Neural cell (in vitro differentiated cells): ENCODE measurements around the gene PPP1R10. TPM values are rescaled to one million over a fixed set of nuclear protein-coding genes. Genes with fewer than 3 reads are reported as not detected.

Source experiments
- H2AFZ ChIP-seq: fragments of 200-600, 300-800 bp; sonication (generic), shearing (Covaris generic); 2 replicates; pipeline ENCODE4 v1.6.0; 2014; ENCODE audit warnings: low read depth, mild to moderate bottlenecking, antibody characterized with exemption, low read length, moderate library complexity
- H3F3A ChIP-seq: fragments of 200-600 bp; shearing (Covaris generic); 2 replicates; pipeline ENCODE4 v1.6.1; 2016; ENCODE audit warnings: mild to moderate bottlenecking, moderate library complexity, mixed read lengths, antibody characterized with exemption, low read length; ENCODE audit not compliant: insufficient read depth, poor library complexity, severe bottlenecking
- H3K27ac ChIP-seq: fragments of 200-600, 300-800 bp; sonication (generic), shearing (Covaris generic); 2 replicates; pipeline ENCODE4 v1.5.1; 2014; ENCODE audit warnings: mild to moderate bottlenecking, low read length, moderate library complexity
- H3K27me3 ChIP-seq: fragments of 300-800, 200-600 bp; sonication (generic), shearing (Covaris generic); 2 replicates; pipeline ENCODE4 v1.6.0; 2014; ENCODE audit warnings: mild to moderate bottlenecking, low read depth, low read length, moderate library complexity; ENCODE audit not compliant: insufficient read depth
- H3K36me3 ChIP-seq: fragments of 300-800, 200-600 bp; sonication (generic), shearing (Covaris generic); 2 replicates; pipeline ENCODE4 v1.5.1; 2014; ENCODE audit warnings: mild to moderate bottlenecking, antibody characterized with exemption, low read length, moderate library complexity; ENCODE audit not compliant: insufficient read depth
- H3K4me2 ChIP-seq: fragments of 300-800, 200-600 bp; sonication (generic), shearing (Covaris generic); 2 replicates; pipeline ENCODE4 v1.6.0; 2014; ENCODE audit warnings: mild to moderate bottlenecking, low read length
- H3K4me3 ChIP-seq: fragments of 300-800, 200-600 bp; sonication (generic), shearing (Covaris generic); 2 replicates; pipeline ENCODE4 v1.5.1; 2014; ENCODE audit warnings: mild to moderate bottlenecking, low read length, moderate library complexity
- H3K79me2 ChIP-seq: fragments of 200-600 bp; shearing (Covaris generic); replicated peaks from 2 replicates; pipeline ENCODE4 v1.6.0; 2014; ENCODE audit warnings: mild to moderate bottlenecking, low read length, moderate library complexity; ENCODE audit not compliant: insufficient read depth
- H3K9ac ChIP-seq: fragments of 300-800, 200-600 bp; sonication (generic), shearing (Covaris generic); 2 replicates; pipeline ENCODE4 v1.6.1; 2016; ENCODE audit warnings: mild to moderate bottlenecking, low read length, mixed read lengths
- H3K9me2 ChIP-seq: fragments of 200-600 bp; shearing (Covaris generic); 2 replicates; pipeline ENCODE4 v1.6.1; 2016; ENCODE audit warnings: mild to moderate bottlenecking, low read length, mixed read lengths; ENCODE audit not compliant: insufficient read depth
- H3K9me3 ChIP-seq: fragments of 200-600, 300-800 bp; sonication (generic), shearing (Covaris generic); 2 replicates; pipeline ENCODE4 v1.6.1; 2016; ENCODE audit warnings: mild to moderate bottlenecking, mixed run types, low read length, moderate library complexity, mixed read lengths
- H4K20me1 ChIP-seq: fragments of 200-600 bp; shearing (Covaris generic); 2 replicates; pipeline ENCODE4 v1.6.1; 2016; ENCODE audit warnings: mild to moderate bottlenecking, mixed run types; ENCODE audit not compliant: insufficient read depth
- CTCF ChIP-seq: fragments of 450-650 bp; IDR thresholded peaks from 2 replicates; pipeline ENCODE4 v1.5.1; 2014; ENCODE audit warnings: antibody characterized with exemption, mild to moderate bottlenecking, moderate library complexity; ENCODE audit not compliant: poor library complexity, severe bottlenecking
- EP300 ChIP-seq: fragments of 450-650 bp; conservative IDR thresholded peaks from 2 replicates; pipeline ENCODE4 v1.6.1; 2014; ENCODE audit warnings: antibody characterized with exemption, mild to moderate bottlenecking, moderate library complexity; ENCODE audit not compliant: poor library complexity, severe bottlenecking
- EZH2 ChIP-seq: fragments of 200-600, 300-800 bp; shearing (Covaris generic), sonication (generic); IDR thresholded peaks from 2 replicates; pipeline ENCODE4 v1.6.1; 2014; ENCODE audit warnings: antibody characterized with exemption, low read length, borderline replicate concordance, mild to moderate bottlenecking; ENCODE audit not compliant: insufficient read depth, poor library complexity, severe bottlenecking
- MXI1 ChIP-seq: fragments of 450-650 bp; conservative IDR thresholded peaks from 2 replicates; pipeline ENCODE4 v1.6.1; 2014; ENCODE audit warnings: antibody characterized with exemption, mild to moderate bottlenecking; ENCODE audit not compliant: poor library complexity, severe bottlenecking
- POLR2AphosphoS5 ChIP-seq: IDR thresholded peaks from 2 replicates; pipeline ENCODE4 v1.6.1; 2012
- RAD21 ChIP-seq: fragments of 450-650 bp; conservative IDR thresholded peaks from 2 replicates; pipeline ENCODE4 v1.6.1; 2014; ENCODE audit warnings: antibody characterized with exemption, mild to moderate bottlenecking, moderate library complexity
- REST ChIP-seq: IDR thresholded peaks from 2 replicates; pipeline ENCODE4 v1.6.1; 2012; ENCODE audit warnings: borderline replicate concordance
- SMC3 ChIP-seq: fragments of 450-650 bp; conservative IDR thresholded peaks from 2 replicates; pipeline ENCODE4 v1.6.1; 2014; ENCODE audit warnings: antibody characterized with exemption, mild to moderate bottlenecking, moderate library complexity; ENCODE audit not compliant: poor library complexity
- TAF1 ChIP-seq: IDR thresholded peaks from 2 replicates; pipeline ENCODE4 v1.6.1; 2012; ENCODE audit warnings: low read depth
- polyA plus RNA-seq: library from polyadenylated mRNA; depleted of rRNA; stranded (reverse); fragments of >200 nt; gene quantifications from 2 replicates; pipeline ENCODE4 v1.2.3, GENCODE V29; 2014

PPP1R10 gene
- polyA plus RNA-seq, 1 donor from 2014 or later = 13.7 TPM

GRCh38 chr6:30554962-30555815 is 61.9 kb downstream of the PPP1R10 start:
- H3K27ac ChIP-seq = peak overlapping the region; percentile 99
- TF ChIP-seq REST (no peak), SMC3 (no peak), MXI1 (no peak), POLR2AphosphoS5 (no peak), EP300 (no peak), CTCF (no peak), EZH2 (no peak), TAF1 (no peak), RAD21 (no peak)
- no peaks in the 10 kb centered on the region for H3K36me3 ChIP-seq
- peak overlapping the region; percentile 91 for H3K4me2 ChIP-seq
- H4K20me1 ChIP-seq = no peaks in the 10 kb centered on the region
- H3F3A ChIP-seq = no peaks in the 10 kb centered on the region
- H3K79me2 ChIP-seq = peaks cover 29% of the 10 kb centered on the region
- no peaks in the 10 kb centered on the region for H3K9me2 ChIP-seq
- H3K4me3 ChIP-seq = peak overlapping the region; percentile 99
- H3K9me3 ChIP-seq = no peaks in the 10 kb centered on the region
- H3K9ac ChIP-seq = peak overlapping the region; percentile 97
- peak overlapping the region; percentile 69 for H2AFZ ChIP-seq
- no peaks in the 10 kb centered on the region for H3K27me3 ChIP-seq

GRCh38 chr6:30554404-30554803 is 62.6 kb downstream of the PPP1R10 start:
- H3K36me3 ChIP-seq = no peaks in the 10 kb centered on the region
- H3K79me2 ChIP-seq = peaks cover 29% of the 10 kb centered on the region
- H3K27me3 ChIP-seq = no peaks in the 10 kb centered on the region
- H2AFZ ChIP-seq = no peak overlapping the region
- no peaks in the 10 kb centered on the region for H4K20me1 ChIP-seq
- H3K4me2 ChIP-seq = peak overlapping the region; percentile 91
- TF ChIP-seq POLR2AphosphoS5 = no peak
- no peak for TF ChIP-seq EP300
- TF ChIP-seq REST = no peak
- TF ChIP-seq EZH2 = no peak
- no peak for TF ChIP-seq TAF1
- TF ChIP-seq CTCF = no peak
- no peak for TF ChIP-seq RAD21
- TF ChIP-seq SMC3 = no peak
- no peak for TF ChIP-seq MXI1
- H3K9ac ChIP-seq = peak overlapping the region; percentile 97
- no peaks in the 10 kb centered on the region for H3F3A ChIP-seq
- H3K4me3 ChIP-seq = peak overlapping the region; percentile 99
- H3K27ac ChIP-seq = no peak overlapping the region
- no peaks in the 10 kb centered on the region for H3K9me2 ChIP-seq
- H3K9me3 ChIP-seq = no peaks in the 10 kb centered on the region
